ENCODE measurements around the gene CHMP4B. TPM values are rescaled to one million over a fixed set of nuclear protein-coding genes. Genes with fewer than 3 reads are reported as not detected.

Gene CHMP4B
- total RNA-seq, 4 donors from 2014 or later: 90.8 to 116 (median 100) TPM

DNA sequence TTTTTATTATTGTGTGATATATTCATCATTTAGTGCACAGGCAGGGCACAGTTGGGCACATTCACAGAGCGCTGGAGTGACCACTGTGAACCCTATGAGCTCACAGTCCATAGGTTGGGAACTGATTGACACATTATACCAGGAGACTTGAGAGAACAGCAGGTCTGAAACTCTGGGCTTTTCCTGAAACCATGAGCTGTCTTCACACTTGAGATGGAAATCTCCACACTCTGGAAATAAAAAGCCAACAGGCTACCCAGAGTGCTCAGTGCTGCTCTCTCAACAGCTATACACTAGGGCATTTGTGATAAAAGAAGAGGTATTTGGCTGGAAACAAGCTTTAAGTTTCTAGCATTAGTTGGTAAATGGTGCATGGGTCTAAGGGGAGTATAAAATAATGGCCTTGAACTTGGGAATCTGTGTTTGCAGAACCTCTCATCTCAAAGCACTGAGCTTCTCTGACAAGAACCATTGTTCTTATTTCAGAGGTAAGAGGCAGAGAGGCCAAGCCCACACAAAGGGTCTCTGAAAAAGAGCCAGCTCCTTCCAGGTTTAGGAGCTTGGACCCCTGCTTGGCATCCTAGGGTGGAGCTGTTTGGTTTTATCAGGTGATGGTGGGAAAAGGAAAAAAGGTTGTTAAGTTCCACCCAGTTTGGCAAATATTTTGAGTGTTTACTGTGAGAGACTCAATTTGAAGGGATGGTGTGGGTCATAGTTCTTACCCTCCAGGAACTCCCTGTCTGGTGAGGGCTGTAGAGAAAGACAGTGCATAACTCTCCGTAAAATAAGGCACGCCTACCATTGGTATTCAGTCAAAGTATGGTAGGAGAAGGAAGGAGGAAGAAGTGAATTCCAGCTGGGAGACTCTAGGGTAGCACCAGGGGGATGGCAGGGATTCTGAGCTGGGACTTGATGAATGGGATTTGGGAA lies 14.5 kb downstream of the CHMP4B start:
- Histone ChIP-seq H3K4me3 (no peak overlapping the region), H3K4me1 (peaks cover 82 to 86% (median 84%) of the 10 kb centered on the region in 4 donors), H3K27me3 (no peaks in the 10 kb centered on the region), H3K9me3 (no peaks in the 10 kb centered on the region), H3K36me3 (peaks cover 0 to 5% (median 0%) of the 10 kb centered on the region in 4 donors), H3K27ac (replicated peaks in 1 of 4) (peak overlapping the region in 3 of 4 donors; percentile 25 to 75 (median 70))
- WGBS: 93% methylated on average over 3 of the region's 3 CpGs
- TF ChIP-seq EP300 (IDR thresholded peaks at IDR 0.05) (no peak), POLR2AphosphoS5 (IDR thresholded peaks at IDR 0.05) (no peak), POLR2A (IDR thresholded peaks at IDR 0.05; ENCODE audit: low read depth) (no peak)
- TF ChIP-seq, protein P1, sequence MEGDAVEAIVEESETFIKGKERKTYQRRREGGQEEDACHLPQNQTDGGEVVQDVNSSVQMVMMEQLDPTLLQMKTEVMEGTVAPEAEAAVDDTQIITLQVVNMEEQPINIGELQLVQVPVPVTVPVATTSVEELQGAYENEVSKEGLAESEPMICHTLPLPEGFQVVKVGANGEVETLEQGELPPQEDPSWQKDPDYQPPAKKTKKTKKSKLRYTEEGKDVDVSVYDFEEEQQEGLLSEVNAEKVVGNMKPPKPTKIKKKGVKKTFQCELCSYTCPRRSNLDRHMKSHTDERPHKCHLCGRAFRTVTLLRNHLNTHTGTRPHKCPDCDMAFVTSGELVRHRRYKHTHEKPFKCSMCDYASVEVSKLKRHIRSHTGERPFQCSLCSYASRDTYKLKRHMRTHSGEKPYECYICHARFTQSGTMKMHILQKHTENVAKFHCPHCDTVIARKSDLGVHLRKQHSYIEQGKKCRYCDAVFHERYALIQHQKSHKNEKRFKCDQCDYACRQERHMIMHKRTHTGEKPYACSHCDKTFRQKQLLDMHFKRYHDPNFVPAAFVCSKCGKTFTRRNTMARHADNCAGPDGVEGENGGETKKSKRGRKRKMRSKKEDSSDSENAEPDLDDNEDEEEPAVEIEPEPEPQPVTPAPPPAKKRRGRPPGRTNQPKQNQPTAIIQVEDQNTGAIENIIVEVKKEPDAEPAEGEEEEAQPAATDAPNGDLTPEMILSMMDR (IDR thresholded peaks at IDR 0.05): no peak
- intact Hi-C loops (cut with DNase I): no loop called here
- DNase-seq (ENCODE audit: extremely low spot score): no peak

DNA sequence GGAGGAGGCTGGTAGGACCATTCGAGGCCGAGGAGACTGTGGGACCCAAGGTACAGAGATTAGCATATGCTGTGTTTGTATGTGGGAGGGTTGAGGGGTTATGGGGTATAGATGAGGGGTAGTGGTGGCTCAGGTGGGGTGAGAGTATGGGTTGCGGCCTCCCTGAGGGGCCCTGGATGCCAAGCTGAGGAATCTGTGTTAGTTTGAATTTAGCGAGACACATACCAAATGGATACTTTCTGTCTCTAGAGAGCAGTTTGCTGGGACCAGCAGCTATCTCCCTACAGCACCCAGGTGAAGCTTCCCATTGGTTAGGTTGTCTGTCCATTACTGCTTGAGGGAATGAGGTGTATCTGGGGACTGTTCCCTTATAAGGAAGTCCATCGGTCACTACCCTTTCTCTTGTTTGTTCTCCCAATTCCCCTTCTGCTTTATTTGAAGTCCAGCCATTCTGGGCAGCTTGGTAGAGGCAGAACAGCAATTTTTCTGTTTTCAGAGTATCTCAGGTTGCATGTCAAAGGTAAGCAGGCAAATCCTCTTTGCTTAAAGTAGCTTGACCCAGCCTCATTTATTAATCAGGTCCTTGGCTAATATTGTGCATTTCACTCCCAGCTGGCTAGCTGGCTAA lies 15.2 kb downstream of the CHMP4B start:
- H3K27ac ChIP-seq (replicated peaks in 1 of 4): peak overlapping the region in 3 of 4 donors; percentile 61 to 75 (median 70)

DNA sequence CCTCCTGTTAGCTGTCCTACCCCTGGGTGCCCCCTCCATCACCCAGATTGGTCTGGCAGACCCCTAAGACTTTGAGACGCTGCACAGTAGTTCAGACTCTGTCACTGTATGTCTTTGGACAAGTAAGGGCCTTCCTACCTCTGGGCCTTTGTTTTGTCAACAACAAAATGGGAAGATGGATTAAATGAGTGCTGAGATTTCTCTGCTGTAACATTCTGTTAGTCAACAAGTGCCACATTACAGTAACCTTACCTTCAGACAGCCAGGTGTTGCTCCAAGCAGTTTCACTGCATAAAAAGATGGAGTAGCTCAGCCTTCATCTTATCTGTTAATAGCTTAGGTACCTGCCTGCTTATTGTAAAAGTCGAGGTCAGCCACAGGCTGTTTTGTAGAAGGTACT lies 16.0 kb downstream of the CHMP4B start:
- no peak for DNase-seq (ENCODE audit: extremely low spot score)
- H3K27me3 ChIP-seq: no peaks in the 10 kb centered on the region
- TF ChIP-seq POLR2A (IDR thresholded peaks at IDR 0.05; ENCODE audit: low read depth) (no peak), POLR2AphosphoS5 (IDR thresholded peaks at IDR 0.05) (no peak), EP300 (IDR thresholded peaks at IDR 0.05) (no peak)
- TF ChIP-seq, protein P1 (IDR thresholded peaks at IDR 0.05): no peak
- no peak overlapping the region for H3K4me3 ChIP-seq
- intact Hi-C loops (cut with DNase I): no loop called here
- H3K4me1 ChIP-seq: peaks cover 83 to 87% (median 85%) of the 10 kb centered on the region in 4 donors
- peak overlapping the region; percentile 61 to 75 (median 68) for H3K27ac ChIP-seq (replicated peaks in 1 of 4)
- H3K9me3 ChIP-seq: no peaks in the 10 kb centered on the region
- peaks cover 0 to 5% (median 0%) of the 10 kb centered on the region in 4 donors for H3K36me3 ChIP-seq
- WGBS: 77% methylated on average over 2 of the region's 2 CpGs

More for the DNA sequence above, 15.2 kb downstream of the CHMP4B start:
- DNase-seq (ENCODE audit: extremely low spot score): no peak
- no peaks in the 10 kb centered on the region for H3K9me3 ChIP-seq
- intact Hi-C loops (cut with DNase I): no loop called here
- H3K27me3 ChIP-seq: no peaks in the 10 kb centered on the region
- peaks cover 0 to 5% (median 0%) of the 10 kb centered on the region in 4 donors for H3K36me3 ChIP-seq
- WGBS: 70% methylated on average over 5 of the region's 5 CpGs
- peaks cover 82 to 87% (median 84%) of the 10 kb centered on the region in 4 donors for H3K4me1 ChIP-seq
- H3K4me3 ChIP-seq: no peak overlapping the region
- TF ChIP-seq POLR2A (IDR thresholded peaks at IDR 0.05; ENCODE audit: low read depth) (no peak), EP300 (IDR thresholded peaks at IDR 0.05) (no peak), POLR2AphosphoS5 (IDR thresholded peaks at IDR 0.05) (no peak)
- TF ChIP-seq, protein P1 (IDR thresholded peaks at IDR 0.05): no peak

DNA sequence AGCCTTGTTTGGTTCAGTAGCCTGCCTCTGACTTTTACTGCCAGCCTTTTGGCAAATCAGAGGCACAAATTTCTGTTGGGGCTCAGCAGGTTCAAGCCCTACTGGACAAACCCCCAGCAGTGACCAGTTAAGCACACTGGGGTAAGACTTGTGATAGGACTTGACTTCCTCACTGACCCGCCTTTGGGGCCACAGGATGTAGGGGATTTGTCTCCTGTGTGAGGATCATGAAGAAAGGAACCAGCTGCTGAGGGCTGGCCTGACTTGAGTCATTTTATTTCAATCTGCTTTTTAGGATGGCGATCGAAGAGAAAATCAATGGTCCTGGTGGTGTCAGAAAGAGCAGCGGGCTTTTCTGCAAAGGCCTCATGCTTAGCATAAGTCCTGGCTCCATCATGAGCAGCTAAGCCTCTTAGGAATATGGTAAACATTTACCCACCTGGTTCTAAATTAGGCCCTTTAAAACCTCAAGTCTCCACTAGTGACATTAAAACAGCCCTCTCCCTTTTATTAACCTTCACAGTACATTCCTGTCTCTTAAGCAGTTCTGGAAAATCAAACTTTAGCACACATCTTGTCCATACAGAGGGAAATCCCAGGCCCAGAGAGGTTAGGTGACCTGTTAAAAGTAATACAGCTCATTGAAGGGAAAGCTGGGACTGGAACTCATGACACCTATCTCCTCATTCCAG lies 16.6 kb downstream of the CHMP4B start:
- Histone ChIP-seq H3K27ac (replicated peaks in 1 of 4) (peak overlapping the region; percentile 61 to 75 (median 68)), H3K4me1 (peaks cover 84 to 93% (median 87%) of the 10 kb centered on the region in 4 donors), H3K4me3 (no peak overlapping the region), H3K9me3 (no peaks in the 10 kb centered on the region), H3K36me3 (peaks cover 0 to 5% (median 0%) of the 10 kb centered on the region in 4 donors), H3K27me3 (no peaks in the 10 kb centered on the region)
- intact Hi-C loops (cut with DNase I): no loop called here
- TF ChIP-seq POLR2AphosphoS5 (IDR thresholded peaks at IDR 0.05) (no peak), POLR2A (IDR thresholded peaks at IDR 0.05; ENCODE audit: low read depth) (no peak), EP300 (IDR thresholded peaks at IDR 0.05) (no peak)
- TF ChIP-seq, protein P1 (IDR thresholded peaks at IDR 0.05): no peak
- DNase-seq (ENCODE audit: extremely low spot score): no peak
- WGBS: 75% methylated on average over 4 of the region's 4 CpGs

All from esophagus muscularis mucosa (tissue), 4 donors.